Epithelial cell of esophagus (primary cell): ENCODE results near the gene OTOS.

Source experiments
- DNase-seq: peaks from one replicate; pipeline ENCODE4 v3.0.0; 2010; ENCODE audit warnings: low read depth
- H3K4me3 ChIP-seq: 2 replicates; pipeline ENCODE4 v1.5.1; 2011; ENCODE audit warnings: mild to moderate bottlenecking, low read length, control low read depth
- CTCF ChIP-seq: IDR thresholded peaks from 2 replicates; pipeline ENCODE4 v1.5.1; 2011; ENCODE audit warnings: low read depth, mild to moderate bottlenecking, low read length, control low read depth, inconsistent platforms; ENCODE audit not compliant: insufficient read depth; ENCODE audit errors: missing control alignments

OTOS gene

DNA sequence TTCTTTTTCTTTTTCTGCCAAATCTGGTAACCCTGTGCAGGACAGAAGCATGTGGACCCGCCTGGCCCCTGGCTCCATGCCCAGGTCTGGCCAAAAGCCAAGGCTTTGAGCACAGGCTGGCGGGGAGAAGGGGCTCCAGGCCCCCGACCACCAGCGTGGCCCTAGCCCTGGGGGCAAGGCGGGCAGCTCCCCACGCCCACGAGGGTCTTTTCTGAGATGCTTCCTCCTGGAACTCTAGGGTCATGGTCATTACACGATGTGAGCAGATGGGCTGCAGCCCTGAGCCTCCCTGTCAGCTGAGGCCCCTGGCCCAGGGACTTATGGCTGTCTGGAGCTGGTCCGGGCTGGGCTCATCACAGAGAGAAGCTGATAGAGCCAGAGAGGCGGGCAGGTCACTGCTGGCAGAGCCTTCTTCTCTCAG lies 5.7 kb upstream of the OTOS start:
- DNase-seq = no peak
- TF ChIP-seq CTCF = no peak
- H3K4me3 ChIP-seq = no peak overlapping the region

- no peak for DNase-seq
- TF ChIP-seq CTCF = no peak
These were observed 5.0 kb upstream of the OTOS start for GRCh38 chr2:240145461-240145860.

DNA sequence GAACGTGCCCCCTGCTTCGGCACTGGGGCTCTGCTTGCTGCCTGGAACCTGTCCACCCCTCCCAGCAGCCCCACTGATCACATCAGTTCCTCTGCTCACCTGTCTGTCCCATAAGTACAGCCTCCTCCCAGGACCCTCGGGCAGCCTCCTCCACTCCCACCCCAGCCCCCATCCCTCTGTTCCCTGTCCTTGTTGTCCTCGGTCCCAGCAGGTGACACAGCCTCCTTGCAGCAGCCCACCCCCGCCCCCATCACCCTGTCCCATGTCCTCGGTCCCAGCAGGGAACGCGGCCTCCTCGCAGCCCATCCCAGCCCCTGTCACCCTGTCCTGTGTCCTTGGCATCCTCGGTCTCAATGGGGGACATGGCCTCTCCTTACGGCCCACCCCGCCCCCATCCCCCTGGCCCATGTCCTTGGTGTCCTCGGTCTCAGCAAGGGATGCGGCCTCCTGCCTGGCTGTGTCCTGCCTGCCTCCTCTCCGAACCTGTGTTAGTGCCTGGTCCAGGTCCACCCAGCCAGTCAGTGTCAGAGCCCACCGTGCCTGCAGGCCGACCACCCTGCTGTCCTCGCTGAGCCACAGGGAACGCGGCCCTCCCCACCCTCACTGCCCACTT lies 4.3 kb upstream of the OTOS start:
- TF ChIP-seq CTCF = no peak

More at GRCh38 chr2:240145461-240145860, 5.0 kb upstream of the OTOS start:
- H3K4me3 ChIP-seq = no peak overlapping the region

GRCh38 chr2:240143801-240144648 lies 3.6 kb upstream of the OTOS start:
- H3K4me3 ChIP-seq = no peak overlapping the region
- peak; percentile 44 for DNase-seq
- TF ChIP-seq CTCF = peak; percentile 86

More for the DNA sequence above, 4.3 kb upstream of the OTOS start:
- no peak for DNase-seq
- H3K4me3 ChIP-seq = no peak overlapping the region

- no peak for DNase-seq
- no peak overlapping the region for H3K4me3 ChIP-seq
- TF ChIP-seq CTCF = no peak
These were observed 2.8 kb upstream of the OTOS start for GRCh38 chr2:240143276-240143675.

DNA sequence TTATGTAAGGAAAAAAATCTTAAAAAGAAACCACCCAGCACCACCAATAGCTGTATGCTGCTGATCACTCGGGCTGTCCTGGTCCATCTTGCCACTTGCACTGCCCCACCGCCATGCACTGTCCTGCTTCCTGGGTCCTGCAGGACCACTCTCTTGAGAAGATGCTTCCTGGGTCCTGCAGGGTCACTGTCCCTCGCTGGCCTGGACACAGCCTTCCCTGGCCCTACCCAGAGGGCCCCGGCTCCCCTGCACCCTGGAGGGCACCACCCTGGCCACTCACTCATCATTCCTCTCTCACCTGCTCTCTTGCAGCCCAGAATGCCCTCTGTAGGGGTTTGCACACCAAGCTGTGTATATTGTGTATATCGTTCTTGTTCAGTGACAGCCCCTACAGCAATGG lies 2.4 kb upstream of the OTOS start:
- no peak for DNase-seq
- TF ChIP-seq CTCF = no peak
- H3K4me3 ChIP-seq = no peak overlapping the region
